Sigmoid colon (tissue), 7 donors: ENCODE results near the gene GOLGA8H. TPM values are rescaled to one million over a fixed set of nuclear protein-coding genes. Genes with fewer than 3 reads are reported as not detected.
"Not testable (repeated sequence)": the region's sequence is repeated elsewhere in the genome, so short reads cannot be mapped to it uniquely, and the experiment has no call there.

Source experiments
- DNase-seq: peaks from one replicate; pipeline ENCODE4 v3.0.0-alpha.2; 2019
- H3K27ac ChIP-seq, 4 donors: fragments of 200-600 bp; sonication (generic); one replicate each; pipeline ENCODE4 v1.5.1; 2016 to 2019; ENCODE audit warnings: mild to moderate bottlenecking in 1 of 4
- H3K27me3 ChIP-seq, 3 donors: fragments of 200-600 bp; sonication (generic); one replicate each; pipeline ENCODE4 v1.5.1; 2019; ENCODE audit warnings: mild to moderate bottlenecking in 1 of 3
- H3K36me3 ChIP-seq, 4 donors: fragments of 200-600 bp; sonication (generic); one replicate each; pipeline ENCODE4 v1.5.1; 2016 to 2019
- H3K4me1 ChIP-seq, 4 donors: fragments of 200-600 bp; sonication (generic); one replicate each; pipeline ENCODE4 v1.5.1; 2017 to 2019
- H3K4me3 ChIP-seq, 4 donors: fragments of 200-600 bp; sonication (generic); one replicate each; pipeline ENCODE4 v1.5.1; 2017 to 2019; ENCODE audit warnings: mild to moderate bottlenecking in 2 of 4, moderate library complexity in 1 of 4
- H3K9me3 ChIP-seq, 4 donors: fragments of 200-600 bp in 3 of 4; sonication (generic) in 3 of 4; one replicate each; pipeline versions ENCODE4 v1.5.1 to v1.6.1; 2013 to 2019
- CTCF ChIP-seq, 4 experiments: fragments of 450-650 bp in 3 of 4; fragments of 200-600 bp in 1 of 4; IDR thresholded peaks; one replicate each; pipeline ENCODE4 v1.5.1; 2016 to 2019; ENCODE audit warnings: antibody characterized with exemption in 4 of 4, mild to moderate bottlenecking in 3 of 4, moderate library complexity in 2 of 4
- EP300 ChIP-seq, 4 donors: sonication (generic); formaldehyde crosslinking; IDR thresholded peaks; one replicate each; pipeline ENCODE4 v1.6.1; 2017; ENCODE audit warnings: antibody characterized with exemption in 4 of 4
- POLR2A ChIP-seq, 2 donors: fragments of 450-650 bp; IDR thresholded peaks; one replicate each; pipeline ENCODE4 v1.6.1; 2016; ENCODE audit warnings: antibody characterized with exemption in 2 of 2, mild to moderate bottlenecking in 2 of 2, moderate library complexity in 2 of 2
- POLR2AphosphoS5 ChIP-seq, 4 donors: sonication (generic); formaldehyde crosslinking; IDR thresholded peaks; one replicate each; pipeline ENCODE4 v1.6.1; 2017; ENCODE audit warnings: antibody characterized with exemption in 4 of 4
- WGBS, 2 donors: extraction: QIAGEN DNeasy Blood & Tissue Kit; methylation state at CpG; one replicate each; pipeline ENCODE4 v1.1.7; 2013; 5-methylcytosine and 5-hydroxymethylcytosine counted together
- intact Hi-C: fragments of 100-400 bp; cut with DNase I; formaldehyde crosslinking; loops from one replicate; pipeline ENCODE4 v1.15.1; 2023
- polyA plus RNA-seq, 3 donors: library from polyadenylated mRNA; stranded (reverse); fragments of 200-250 nt; gene quantifications; one replicate each; pipeline ENCODE4 v1.2.3, GENCODE V29; 2013
- small RNA-seq, 3 donors: library from RNA; depleted of rRNA; stranded (forward); fragments of <200 nt; gene quantifications; one replicate each; pipeline ENCODE3, GENCODE V24; 2016
- total RNA-seq, 4 donors: library from RNA; depleted of rRNA; stranded (reverse); fragments of >200 nt; gene quantifications; one replicate each; pipeline ENCODE4 v1.1.0, GENCODE V29; 2016
- donor health status: healthy with polysubstance abuse.
- donor health status: Bipolar disorder and iron deficiency.
- donor health status: healthy.

Gene GOLGA8H
- total and polyA plus RNA-seq, 7 donors: 0.33 to 0.36 TPM; not detected in 5

GRCh38 chr15:30625436-30626193, 21.8 kb downstream of the GOLGA8H start, which contains the start of gene ARHGAP11B:
TSS of gene ARHGAP11B (plus strand) at chr15:30626128.
- intact Hi-C loops, H3K36me3 ChIP-seq, H3K27me3 ChIP-seq, H3K4me1 ChIP-seq, H3K9me3 ChIP-seq: not testable (repeated sequence)
- peak; percentile 94 for DNase-seq
- peak within 1 kb of the TSS; percentile 45 to 58 (median 50) for H3K4me3 ChIP-seq
- peak in 3 of 4 donors; percentile 45 to 75 (median 50) for TF ChIP-seq POLR2AphosphoS5 (IDR thresholded peaks at IDR 0.05)
- H3K27ac ChIP-seq: peak within 1 kb of the TSS; percentile 69 to 87 (median 85)
- WGBS, 2 donors: 0% methylated on average over 35 of the region's 35 CpGs

- WGBS, 2 donors: 1% methylated on average over 13 to 14 of the region's 22 CpGs
- Histone ChIP-seq H3K4me3 (peak overlapping the region; percentile 45 to 58 (median 50)), H3K27ac (peak overlapping the region in 3 of 4 donors; percentile 84 to 87 (median 86))
- DNase-seq, H3K36me3 ChIP-seq, intact Hi-C loops, H3K9me3 ChIP-seq, H3K4me1 ChIP-seq, H3K27me3 ChIP-seq: not testable (repeated sequence)
These were observed 22.4 kb downstream of the GOLGA8H start for GRCh38 chr15:30626194-30626565.

GRCh38 chr15:30626632-30627031, 22.8 kb downstream of the GOLGA8H start:
- H3K4me1 ChIP-seq, H3K36me3 ChIP-seq, H3K9me3 ChIP-seq, H3K27me3 ChIP-seq, DNase-seq, intact Hi-C loops: not testable (repeated sequence)
- H3K4me3 ChIP-seq: peak overlapping the region in 3 of 4 donors; percentile 45 to 58 (median 55)
- WGBS, 2 donors: 0 to 1% methylated on average over 14 of the region's 20 CpGs
- peak overlapping the region in 1 of 4 donors; percentile 86 for H3K27ac ChIP-seq

GRCh38 chr15:30650012-30650929, 46.4 kb downstream of the GOLGA8H start:
- WGBS, 2 donors: 85 to 92% methylated on average over 5 of the region's 5 CpGs
- H3K27me3 ChIP-seq: no peaks in the 10 kb centered on the region
- DNase-seq: no peak
- TF ChIP-seq EP300 (IDR thresholded peaks at IDR 0.05): no peak
- TF ChIP-seq POLR2A (IDR thresholded peaks at IDR 0.05): no peak
- no peak for TF ChIP-seq POLR2AphosphoS5 (IDR thresholded peaks at IDR 0.05)
- no peak for TF ChIP-seq CTCF (IDR thresholded peaks at IDR 0.05)
- no peak overlapping the region for H3K27ac ChIP-seq
- H3K4me1 ChIP-seq: no peaks in the 10 kb centered on the region
- intact Hi-C loops: no loop called here
- H3K4me3 ChIP-seq: no peak overlapping the region
- H3K36me3 ChIP-seq: no peaks in the 10 kb centered on the region
- no peaks in the 10 kb centered on the region for H3K9me3 ChIP-seq

- 80 to 86% methylated on average over 1 of the region's 1 CpG for WGBS, 2 donors
- TF ChIP-seq CTCF (IDR thresholded peaks at IDR 0.05): peak in 3 of 4 experiments; percentile 13 to 45 (median 24)
- H3K4me1 ChIP-seq: not testable (repeated sequence)
These were observed 57.3 kb downstream of the GOLGA8H start for GRCh38 chr15:30661154-30661553.

More at GRCh38 chr15:30661154-30661553, 57.3 kb downstream of the GOLGA8H start:
- not testable (repeated sequence) for H3K36me3 ChIP-seq, H3K27ac ChIP-seq, H3K9me3 ChIP-seq, DNase-seq, H3K4me3 ChIP-seq, H3K27me3 ChIP-seq
- intact Hi-C loops: loop anchor here (5.0 to 10.0 kb wide), 3 partner anchors 91 to 831 kb away; no protein-coding TSS in a partner anchor

Small RNA genes within 50 kb of the gene (small RNA-seq; reads per million reads assigned to genes)
- gene RF00096 (0 reads per million in 3 donors), gene RN7SL628P (0 reads per million in 3 donors), gene RN7SL796P (0 reads per million in 3 donors)

Other genes starting within 250 kb of the GOLGA8H start
- gene CHRFAM7A, start 210.5 kb upstream of the GOLGA8H start, total RNA-seq: 1 to 10 TPM in 2 of 4 donors, under 1 TPM in 2; 0.68 to 5.5 (median 2.6) TPM
- gene CHRFAM7A, start 210.5 kb upstream of the GOLGA8H start, polyA plus RNA-seq: 1 to 10 TPM in 1 of 3 donors, under 1 TPM in 2; 0.60 to 2.1 (median 0.76) TPM
- 1 to 10 TPM; 1.8 to 6.9 (median 4.6) TPM for gene GOLGA8R, start 189.8 kb upstream of the GOLGA8H start, total RNA-seq
- under 1 TPM in 1 of 3 donors, not detected in 2; 0.77 TPM for gene GOLGA8R, start 189.8 kb upstream of the GOLGA8H start, polyA plus RNA-seq
- 1 to 10 TPM in 2 of 4 donors, not detected in 2; 1.5 to 1.8 TPM for gene GOLGA8Q, start 52.0 kb upstream of the GOLGA8H start, total RNA-seq
- gene GOLGA8Q, start 52.0 kb upstream of the GOLGA8H start, polyA plus RNA-seq: under 1 TPM in 1 of 3 donors, not detected in 2; 0.50 TPM